ENCODE results near the gene MAEA.
"Not testable (repeated sequence)": the region's sequence is repeated elsewhere in the genome, so short reads cannot be mapped to it uniquely, and the experiment has no call there.

The MAEA gene

DNA sequence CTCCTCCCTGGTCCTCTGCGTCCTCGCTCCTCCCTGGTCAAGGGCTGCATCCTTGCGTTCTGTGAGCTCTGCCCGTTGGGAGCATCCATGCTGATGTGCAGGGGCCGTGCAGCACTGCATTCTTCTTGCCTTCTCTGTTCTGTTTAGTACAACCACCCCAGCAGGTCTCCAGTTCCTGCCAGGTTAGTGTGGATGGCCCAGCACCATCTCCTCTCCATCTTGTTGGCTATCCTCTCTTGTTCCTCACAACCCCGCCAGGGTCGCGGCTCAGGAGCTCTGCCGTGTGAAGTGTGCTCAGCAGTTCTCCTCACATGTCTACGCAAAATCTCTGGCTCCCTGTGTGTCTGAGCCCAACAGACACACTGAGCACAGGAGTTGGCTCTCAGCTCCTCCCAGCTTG lies 10.4 kb upstream of the MAEA start:
- DNase-seq (ENCODE audit: low read depth): no peak

DNA sequence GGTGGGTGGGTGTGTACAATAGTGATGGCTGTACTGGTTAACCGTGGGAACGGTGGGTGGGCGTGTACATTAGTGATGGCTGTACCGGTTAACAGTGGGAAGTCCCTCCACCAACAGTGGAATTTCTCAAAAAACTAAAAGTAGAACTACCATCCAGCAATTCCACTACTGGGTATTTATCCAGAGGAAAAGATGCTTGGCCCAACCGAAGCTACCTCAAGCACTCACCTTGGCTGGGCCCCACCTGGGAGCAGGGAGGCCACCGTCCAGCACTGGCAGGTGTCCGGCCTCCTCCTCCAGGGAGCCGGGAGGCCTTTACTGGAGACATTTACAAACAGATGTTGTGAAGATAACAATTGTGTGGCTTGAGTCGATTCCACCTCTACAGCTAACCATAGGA lies 6.0 kb upstream of the MAEA start:
- DNase-seq (ENCODE audit: low read depth): no peak

DNA sequence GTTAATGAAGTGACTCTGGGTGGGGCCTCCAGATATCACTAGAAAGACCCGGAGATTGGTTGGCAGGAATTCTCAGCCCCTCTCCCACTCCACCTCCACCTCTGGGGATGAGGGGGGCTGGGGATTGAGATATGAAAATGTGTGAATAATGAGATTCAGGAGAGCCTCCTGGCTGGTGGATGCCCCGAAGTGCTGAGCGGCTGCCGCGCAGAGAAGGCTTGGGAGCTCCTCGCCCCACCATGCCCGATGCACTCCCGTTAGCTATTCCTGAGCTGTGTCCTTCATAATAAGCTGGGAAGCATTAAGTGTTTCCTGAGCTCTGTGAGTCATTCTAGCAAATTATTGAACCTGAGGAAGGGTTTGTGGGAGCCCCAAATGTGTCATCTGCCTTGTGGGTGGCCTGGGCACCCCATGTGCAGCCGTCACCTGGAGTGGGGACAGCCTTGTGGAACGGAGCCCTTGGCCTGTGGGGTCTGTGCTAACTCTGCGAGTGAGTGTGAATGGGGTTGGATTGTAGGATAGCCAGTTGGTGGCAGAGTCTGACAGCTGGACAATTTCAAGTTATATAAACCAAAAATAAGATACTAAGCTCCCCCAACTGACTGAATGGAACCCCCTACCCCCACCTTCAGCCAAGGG lies 4.4 kb upstream of the MAEA start:
- DNase-seq (ENCODE audit: low read depth): no peak

DNA sequence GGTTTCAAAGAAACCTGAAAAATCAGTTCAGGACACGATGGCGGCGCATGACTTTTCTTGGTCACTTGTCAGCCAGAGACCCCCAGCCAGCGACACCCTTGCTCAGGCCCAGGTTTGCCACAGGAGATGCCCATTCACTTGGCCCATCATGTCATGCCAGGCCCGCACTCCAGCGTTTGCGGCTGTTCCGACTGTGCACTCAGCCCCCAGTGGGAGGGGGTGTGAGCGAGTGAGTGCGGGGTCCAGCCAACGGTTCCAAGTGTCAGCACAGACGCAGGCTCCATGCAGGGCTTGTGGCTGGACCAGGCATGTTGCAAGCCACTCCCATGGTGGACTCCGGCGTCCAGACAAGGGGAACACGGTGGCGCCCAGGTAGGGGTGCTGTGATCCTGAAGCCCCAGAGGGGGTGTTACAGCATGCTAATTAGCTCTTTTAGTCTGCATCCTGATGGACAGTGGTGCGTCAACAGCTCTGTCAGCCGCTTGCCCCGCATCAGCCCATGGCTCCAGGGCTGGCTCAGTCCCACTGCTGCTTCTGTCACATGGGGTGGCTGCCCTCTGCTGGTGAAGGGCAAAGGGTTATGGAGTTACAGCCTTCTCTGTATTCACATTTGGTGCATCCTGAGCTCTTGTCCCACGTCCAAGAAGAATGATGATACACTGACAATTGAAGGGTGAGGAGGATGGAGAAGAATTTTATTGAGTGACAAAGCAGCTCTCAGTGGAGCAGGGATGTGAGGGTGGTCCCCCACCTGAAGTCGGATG lies 3.7 kb upstream of the MAEA start:
- DNase-seq (ENCODE audit: low read depth): no peak

DNA sequence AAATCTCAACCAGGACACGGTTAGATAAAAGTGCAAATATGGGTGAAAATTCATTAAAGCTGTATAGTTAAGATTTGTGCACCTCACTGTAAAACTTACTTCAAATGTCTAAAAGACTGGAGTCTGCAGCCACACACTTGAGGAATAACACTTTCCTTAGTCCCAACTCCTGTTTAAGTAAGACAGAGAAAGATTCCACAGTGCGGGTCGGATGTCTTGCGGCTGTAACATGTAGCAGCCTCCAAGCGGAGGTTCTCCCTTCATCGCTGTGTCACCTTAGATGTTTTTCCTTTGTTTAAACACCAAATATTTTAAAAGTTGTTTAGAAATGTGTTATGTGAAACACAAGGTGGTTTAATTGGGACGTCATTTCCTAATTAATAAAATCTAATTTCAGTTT lies 905 bp upstream of the MAEA start:
- no peak for DNase-seq (ENCODE audit: low read depth)

DNA sequence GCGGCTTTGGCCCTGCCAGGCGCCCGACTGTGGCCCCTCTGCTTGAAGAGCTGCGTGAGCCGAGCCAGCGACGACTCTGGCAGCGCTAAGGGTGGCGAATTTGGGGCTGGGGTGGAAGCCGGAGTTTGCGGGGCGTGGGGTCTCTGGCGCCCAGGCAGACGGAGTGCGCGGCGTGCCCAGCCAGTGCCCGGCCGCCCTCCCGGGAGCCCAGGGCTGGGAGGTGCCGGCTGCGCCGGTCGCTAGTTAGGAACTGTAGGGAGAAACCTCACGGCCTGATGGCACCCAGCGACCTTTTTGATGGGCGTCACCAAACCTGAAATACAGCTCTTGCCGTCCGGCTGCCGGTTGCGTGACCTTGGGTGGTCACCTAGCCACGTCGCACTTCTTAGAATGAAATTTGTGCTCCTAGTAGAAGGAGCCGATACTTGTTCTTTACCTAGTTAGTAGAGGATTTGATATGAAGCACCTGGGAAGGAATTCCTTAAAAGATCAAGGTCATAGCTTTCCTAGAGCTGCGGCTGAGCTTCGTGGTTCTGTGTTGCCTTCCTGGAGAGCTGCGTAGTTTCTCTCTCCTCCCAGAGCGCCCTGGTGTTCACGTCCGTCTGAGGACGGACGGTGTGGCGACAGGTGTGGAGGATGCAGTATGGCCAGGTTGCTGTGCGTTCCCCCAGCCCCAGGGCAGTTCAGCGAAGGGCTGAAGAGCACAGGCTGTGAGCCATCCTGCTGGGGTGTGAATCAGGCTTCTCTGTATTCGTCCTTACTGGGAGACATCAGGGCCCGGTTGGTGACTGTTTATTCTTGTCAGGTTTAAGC lies 680 bp downstream of the MAEA start:
- no peak for DNase-seq (ENCODE audit: low read depth)

DNA sequence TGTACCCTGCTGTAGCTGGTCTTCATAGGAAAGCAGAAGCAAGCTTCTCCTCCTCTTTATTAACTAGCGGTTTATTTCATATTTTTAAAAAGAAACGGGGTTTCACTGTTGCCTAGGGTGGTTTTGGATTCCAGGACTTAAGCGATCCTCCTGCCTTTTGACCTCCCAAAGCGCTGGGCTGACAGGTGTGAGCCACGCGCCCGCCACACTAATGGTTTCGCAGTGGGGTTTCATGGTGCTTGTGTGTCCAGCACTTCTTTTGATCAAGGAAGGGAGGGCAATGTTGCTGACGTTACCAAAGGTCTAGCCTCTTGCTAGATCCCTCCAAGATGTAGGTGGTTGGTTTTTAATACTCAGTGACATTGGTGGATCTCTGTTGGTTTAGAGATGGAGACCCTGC lies 1.4 kb downstream of the MAEA start:
- no peak for DNase-seq (ENCODE audit: low read depth)

DNA sequence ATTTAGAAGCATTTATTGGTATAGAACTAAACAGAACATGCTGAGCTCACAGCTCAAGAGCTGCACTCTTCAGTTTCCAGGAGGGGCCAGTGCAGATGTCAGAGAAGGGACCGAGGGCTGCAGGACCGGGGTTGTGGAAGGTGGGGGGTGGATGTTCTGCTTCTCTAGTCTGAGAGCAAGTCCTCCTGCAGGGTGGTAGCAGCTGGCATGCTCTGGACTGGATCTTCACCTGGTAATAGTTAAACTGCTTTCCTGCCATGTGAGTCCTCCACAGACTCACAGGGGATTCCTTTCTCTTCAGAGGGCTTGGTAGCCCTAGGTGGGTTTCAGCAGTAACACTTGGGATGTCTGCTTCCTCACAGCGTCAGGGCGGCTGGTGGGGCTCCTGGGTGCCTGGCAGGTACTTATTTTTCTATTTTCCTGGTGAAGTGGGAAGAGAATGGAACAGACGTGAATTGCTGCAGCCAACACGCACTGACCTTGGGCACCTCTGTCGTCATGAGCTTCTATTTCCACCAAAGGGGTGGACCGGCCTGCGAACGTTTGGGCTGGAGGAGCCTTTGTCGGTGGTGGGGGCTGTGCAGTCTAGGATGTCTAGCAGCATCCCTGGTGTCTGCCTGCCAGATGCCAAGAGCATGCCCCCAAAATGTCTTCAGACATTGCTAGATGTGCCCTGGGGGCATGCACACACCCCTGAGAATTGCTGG lies 2.5 kb downstream of the MAEA start:
- DNase-seq (ENCODE audit: low read depth): no peak

DNA sequence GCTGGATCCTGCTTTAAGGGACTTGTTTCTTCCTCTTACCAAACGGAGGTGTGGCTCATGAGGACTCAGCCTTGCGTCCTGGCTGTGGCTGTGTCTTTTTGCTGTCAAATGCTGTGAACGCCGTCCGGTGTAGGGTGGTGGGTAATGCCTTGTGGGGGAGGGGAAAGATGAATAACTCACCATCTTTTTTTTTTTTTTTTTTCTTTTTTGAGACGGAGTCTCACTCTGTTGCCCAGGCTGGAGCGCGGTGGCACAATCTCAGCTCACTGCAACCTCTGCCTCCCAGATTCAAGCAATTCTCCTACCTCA lies 3.0 kb downstream of the MAEA start:
- not testable (repeated sequence) for DNase-seq (ENCODE audit: low read depth)

DNA sequence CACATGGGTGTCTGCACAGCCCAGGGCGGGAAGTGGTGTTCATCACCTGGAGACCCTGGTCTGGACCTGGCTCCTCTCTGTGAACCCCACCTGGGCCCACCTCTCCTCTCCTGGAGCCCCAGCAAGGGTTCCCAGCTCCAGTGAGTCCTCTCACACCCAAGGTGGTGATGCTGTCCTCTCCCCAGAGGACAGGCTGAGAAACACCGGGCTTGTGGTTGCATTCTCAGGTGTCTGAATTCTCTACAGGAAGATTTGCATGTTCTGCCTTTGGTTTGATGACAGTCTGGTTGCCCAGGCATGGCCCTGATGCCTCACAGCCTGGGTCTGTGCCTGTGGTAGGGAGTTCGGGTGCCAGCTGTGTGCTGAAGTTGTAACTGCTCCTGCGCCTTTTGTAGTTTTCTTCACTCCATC lies 3.8 kb downstream of the MAEA start:
- no peak for DNase-seq (ENCODE audit: low read depth)

DNA sequence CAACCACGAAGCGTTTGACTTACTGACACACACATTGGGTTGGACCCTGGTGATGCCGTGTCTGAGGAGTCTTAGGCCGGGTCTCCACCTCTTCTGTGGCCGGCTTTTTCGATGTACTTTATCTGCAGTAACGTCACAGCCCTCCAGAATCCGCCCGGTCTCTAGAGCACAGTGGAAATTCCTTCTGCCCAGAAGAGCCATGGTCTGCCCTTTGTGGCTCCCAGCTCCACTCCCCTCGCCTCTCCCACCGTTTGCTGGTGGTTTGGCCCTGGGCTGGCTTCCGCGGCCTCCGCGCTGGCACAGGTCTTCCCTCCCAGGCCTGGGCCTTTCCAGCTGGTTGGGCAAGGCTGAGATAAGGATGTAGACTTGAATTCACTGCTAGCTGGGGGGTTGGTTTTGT lies 4.3 kb downstream of the MAEA start:
- DNase-seq (ENCODE audit: low read depth): no peak

DNA sequence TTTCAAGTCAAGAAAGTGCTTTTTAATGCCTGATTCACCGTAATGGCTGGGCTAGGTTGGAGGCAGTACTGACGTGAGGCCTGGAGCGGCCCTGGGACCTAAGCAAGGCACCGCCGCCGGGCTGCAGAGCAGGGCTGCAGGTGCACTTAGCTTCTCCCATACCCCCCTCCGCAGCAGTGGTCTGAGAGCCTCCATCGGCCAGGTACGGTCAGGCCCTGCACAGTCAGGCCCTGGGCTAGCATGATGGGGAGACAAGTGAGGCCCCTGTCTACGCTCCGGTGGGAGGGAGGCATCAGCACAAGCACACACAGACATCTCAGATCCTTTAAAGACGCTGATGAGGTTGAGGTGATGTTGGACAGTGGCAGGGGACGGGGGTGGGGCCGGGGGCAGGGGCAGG lies 4.7 kb downstream of the MAEA start:
- DNase-seq (ENCODE audit: low read depth): no peak

DNA sequence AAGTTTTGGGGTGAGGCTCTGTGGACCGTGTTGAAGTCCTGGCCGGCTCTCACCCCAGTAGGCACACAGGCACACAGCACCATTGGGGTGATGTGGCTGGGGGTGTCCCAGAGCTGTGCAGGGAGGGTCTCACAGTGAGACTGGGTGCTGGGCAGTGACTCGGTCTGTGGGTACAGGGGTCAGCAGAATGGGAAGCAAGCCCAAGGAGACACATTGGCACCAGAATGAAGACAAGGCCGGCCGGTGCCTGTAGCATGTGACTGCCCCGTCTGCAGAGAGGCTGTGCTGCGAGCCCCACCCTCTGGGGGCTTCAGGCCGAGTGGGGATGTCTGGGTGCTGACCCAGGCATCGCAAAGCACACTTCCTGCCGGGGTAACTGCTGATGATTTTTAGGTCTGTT lies 5.2 kb downstream of the MAEA start:
- DNase-seq (ENCODE audit: low read depth): no peak

DNA sequence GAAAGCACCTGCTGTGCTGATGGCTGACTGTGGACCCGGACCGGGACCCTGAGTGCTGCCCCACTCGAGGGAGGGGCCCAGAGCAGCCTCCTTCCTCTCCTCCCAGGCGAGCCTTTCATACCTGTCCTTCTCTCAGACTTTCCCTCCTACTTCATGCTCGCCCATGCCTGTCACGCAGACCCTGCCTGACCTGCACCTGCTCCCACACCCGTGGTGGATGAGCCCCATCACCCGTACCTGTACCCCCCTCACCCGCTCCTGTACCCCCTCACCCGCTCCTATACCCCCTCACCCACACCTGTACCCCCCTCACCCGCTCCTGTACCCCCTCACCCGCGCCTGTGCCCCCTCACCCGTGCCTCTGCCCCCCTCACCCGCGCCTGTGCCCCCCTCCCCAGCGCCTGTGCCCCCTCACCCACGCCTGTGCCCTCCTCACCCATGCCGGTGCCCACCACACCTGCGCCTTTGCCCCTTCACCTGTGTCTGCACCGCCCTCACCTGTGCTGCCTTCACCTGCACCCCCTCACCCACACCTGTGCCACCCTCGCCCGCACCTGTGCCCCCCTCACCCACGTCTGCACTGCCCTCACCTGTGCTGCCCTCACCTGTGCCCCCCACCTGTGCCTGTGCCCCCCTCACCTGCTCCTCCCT lies 5.8 kb downstream of the MAEA start:
- DNase-seq (ENCODE audit: low read depth): no peak

DNA sequence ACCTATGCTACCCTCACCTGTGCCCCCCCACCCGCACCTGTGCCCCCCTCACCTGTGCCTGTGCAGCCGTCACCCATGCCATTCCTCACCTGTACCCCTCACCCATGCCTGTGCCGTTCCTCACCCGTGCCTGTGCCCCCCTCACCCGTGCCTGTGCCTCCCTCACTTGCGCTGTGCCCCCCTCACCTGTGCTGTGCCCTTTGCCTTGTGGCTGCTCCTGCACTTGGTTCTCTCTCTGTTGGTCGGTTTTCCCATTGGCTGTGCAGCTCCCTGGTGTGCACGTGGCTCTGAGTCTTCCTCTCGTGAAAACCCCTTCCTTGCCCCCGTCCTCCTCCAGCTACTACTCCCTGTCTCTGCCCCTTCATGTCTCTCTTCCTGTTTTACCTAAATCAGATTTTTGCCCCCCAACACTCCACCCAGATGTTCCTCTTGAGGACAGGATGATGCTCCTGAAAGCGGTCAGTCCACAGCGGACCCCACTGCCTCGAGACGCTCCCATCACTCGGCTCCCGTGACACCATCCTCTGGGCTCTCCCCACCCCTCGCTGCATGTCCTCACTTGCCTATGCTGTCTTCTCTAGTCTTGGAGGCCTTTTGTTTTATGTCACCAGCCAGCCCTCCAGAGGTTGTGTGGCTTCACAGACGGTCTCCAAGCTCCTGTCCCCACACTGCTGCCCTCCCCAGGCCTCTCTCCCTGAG lies 6.8 kb downstream of the MAEA start:
- no peak for DNase-seq (ENCODE audit: low read depth)

DNA sequence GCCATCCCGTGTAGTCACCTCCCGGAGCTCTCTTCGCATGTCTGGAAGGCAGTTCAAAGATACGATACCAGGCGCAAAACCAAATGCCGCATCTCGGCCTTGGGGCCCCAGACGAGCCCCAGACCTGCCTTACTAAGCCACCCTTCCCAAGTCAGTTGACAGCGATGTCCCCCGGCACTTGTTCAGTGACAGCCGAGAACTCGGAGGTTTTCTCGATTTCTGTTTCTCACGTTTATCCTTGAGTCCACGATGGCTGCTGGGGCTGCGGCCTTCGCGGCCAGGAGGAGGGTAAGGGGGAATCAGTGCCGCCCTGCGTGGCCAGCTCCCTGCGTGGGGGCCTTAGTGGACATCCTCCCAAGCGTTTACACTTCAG lies 7.3 kb downstream of the MAEA start:
- no peak for DNase-seq (ENCODE audit: low read depth)

DNA sequence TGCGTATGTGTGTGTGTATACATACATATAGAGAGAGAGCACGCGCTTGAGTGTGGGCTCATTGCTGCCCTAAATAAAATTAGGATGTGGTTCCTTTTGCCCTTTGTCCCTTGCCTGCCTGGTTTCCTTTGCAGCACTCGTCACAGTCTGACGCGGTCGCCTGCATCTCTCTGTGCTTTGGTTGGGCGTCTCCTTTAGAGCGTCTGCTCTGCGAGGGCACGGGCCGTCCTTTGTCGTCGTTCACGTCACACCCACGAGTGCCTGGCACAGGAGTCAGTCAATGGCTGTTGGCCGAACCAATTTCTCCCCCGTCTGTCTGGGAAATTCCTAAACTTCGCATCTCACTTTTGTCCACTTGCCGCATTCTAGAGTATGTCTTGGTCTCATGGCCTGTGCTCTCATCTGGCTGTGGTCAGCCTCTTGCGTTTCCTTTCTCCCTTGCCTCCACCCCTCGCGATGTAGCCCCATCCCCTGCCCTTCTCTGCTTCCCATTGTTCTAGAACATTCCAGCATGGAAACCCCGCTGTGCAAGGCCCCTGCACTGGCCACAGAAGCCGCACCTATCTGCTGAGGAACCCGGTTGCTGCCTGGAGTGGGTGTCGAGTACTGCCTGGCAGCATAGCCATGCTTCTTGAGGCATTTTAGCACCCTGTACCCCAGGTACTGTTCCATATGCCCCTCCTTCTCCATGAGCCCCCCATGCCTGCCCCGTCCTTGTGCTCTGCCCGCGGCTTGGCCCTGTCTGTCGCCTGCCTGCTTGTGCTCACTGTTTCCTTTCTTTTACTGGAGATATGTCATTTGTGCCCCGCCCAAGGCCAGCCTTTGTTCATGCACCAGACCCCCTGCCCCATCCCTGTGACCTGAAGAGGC lies 8.0 kb downstream of the MAEA start:
- no peak for DNase-seq (ENCODE audit: low read depth)

DNA sequence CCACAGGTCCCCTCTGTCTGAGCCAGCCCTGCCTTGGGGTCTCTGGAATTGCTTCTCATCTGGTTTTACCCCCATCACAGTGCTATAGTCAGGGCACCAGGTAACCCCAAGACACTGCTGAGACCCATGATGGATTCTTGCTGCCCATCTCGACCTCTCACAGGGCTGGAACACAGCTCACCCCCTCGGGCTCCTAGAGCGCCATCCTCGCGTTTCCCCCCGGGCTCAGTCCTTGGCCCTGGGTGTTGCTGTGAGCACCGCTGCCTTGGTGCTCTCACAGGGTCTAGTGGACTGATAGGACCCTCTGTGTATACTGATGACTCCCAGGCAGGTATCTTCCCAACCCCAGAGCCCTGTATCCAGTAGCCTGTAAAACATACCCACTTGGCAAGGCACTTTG lies 8.8 kb downstream of the MAEA start:
- no peak for DNase-seq (ENCODE audit: low read depth)

DNA sequence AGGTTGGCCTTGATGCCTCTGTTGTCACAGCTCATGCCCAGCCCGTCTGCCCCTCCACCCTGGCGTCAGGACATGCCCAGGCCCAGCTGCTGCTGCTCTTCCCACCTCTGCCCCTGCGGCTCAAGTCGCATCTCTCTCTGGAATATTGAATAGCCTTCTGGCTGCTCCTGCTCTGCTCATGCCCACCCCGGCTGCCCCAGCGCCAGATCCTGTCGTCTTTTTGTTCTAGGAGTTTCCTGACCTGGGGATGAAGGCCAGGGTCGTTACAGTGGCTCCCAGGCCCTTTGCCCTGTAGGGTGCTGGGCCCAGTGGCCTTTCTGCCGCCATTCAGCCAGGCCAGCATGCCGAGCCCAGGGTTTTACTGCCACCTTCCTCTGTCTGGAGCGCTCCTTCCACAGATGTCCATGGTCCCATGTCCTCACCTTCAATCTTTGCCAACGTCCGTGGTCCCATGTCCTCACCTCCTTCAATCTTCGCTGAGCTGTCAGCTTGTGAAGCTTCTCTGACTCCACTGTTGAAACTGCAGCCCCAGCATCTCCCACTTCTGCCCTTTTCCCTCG lies 9.7 kb downstream of the MAEA start:
- no peak for DNase-seq (ENCODE audit: low read depth)

Measured in activated T-cell treated with anti-CD3 and anti-CD28 coated beads for 24 hours (primary cell).